ENCODE measurements around the gene TRIM5.

TRIM5 gene

GRCh38 chr11:5713695-5714094, 28.8 kb upstream of the TRIM5 start:
- no peak overlapping the region for H3K4me3 ChIP-seq (replicated peaks; ENCODE audit: low read depth, low read length)
- DNase-seq (ENCODE audit: extremely low read depth, insufficient read length): no peak
- no peak for TF ChIP-seq CTCF (IDR thresholded peaks at IDR 0.05; ENCODE audit: insufficient read depth, low read length, poor library complexity, severe bottlenecking)
- H3K36me3 ChIP-seq (ENCODE audit: control insufficient read depth, insufficient read depth, low read length): peaks cover 8% of the 10 kb centered on the region
- no peaks in the 10 kb centered on the region for H3K27me3 ChIP-seq (replicated peaks; ENCODE audit: control insufficient read depth, insufficient read depth, low read length)

- DNase-seq (ENCODE audit: extremely low read depth, insufficient read length): no peak
- Histone ChIP-seq H3K36me3 (ENCODE audit: control insufficient read depth, insufficient read depth, low read length) (peaks cover 10% of the 10 kb centered on the region), H3K27me3 (replicated peaks; ENCODE audit: control insufficient read depth, insufficient read depth, low read length) (no peaks in the 10 kb centered on the region), H3K4me3 (replicated peaks; ENCODE audit: low read depth, low read length) (no peak overlapping the region)
- peak; percentile 37 for TF ChIP-seq CTCF (IDR thresholded peaks at IDR 0.05; ENCODE audit: insufficient read depth, low read length, poor library complexity, severe bottlenecking)
These were observed 27.6 kb upstream of the TRIM5 start for GRCh38 chr11:5712507-5712906.

- H3K27me3 ChIP-seq (replicated peaks; ENCODE audit: control insufficient read depth, insufficient read depth, low read length): no peaks in the 10 kb centered on the region
- no peak for DNase-seq (ENCODE audit: extremely low read depth, insufficient read length)
- no peak overlapping the region for H3K4me3 ChIP-seq (replicated peaks; ENCODE audit: low read depth, low read length)
- H3K36me3 ChIP-seq (ENCODE audit: control insufficient read depth, insufficient read depth, low read length): peaks cover 19% of the 10 kb centered on the region
- TF ChIP-seq CTCF (IDR thresholded peaks at IDR 0.05; ENCODE audit: insufficient read depth, low read length, poor library complexity, severe bottlenecking): no peak
These were observed 20.8 kb upstream of the TRIM5 start for GRCh38 chr11:5705688-5706087.

GRCh38 chr11:5703741-5704536, 19.1 kb upstream of the TRIM5 start:
- peaks cover 15% of the 10 kb centered on the region for H3K36me3 ChIP-seq (ENCODE audit: control insufficient read depth, insufficient read depth, low read length)
- DNase-seq (ENCODE audit: extremely low read depth, insufficient read length): no peak
- no peak overlapping the region for H3K4me3 ChIP-seq (replicated peaks; ENCODE audit: low read depth, low read length)
- no peak for TF ChIP-seq CTCF (IDR thresholded peaks at IDR 0.05; ENCODE audit: insufficient read depth, low read length, poor library complexity, severe bottlenecking)
- no peaks in the 10 kb centered on the region for H3K27me3 ChIP-seq (replicated peaks; ENCODE audit: control insufficient read depth, insufficient read depth, low read length)

- DNase-seq (ENCODE audit: extremely low read depth, insufficient read length): no peak
- H3K4me3 ChIP-seq (replicated peaks; ENCODE audit: low read depth, low read length): no peak overlapping the region
- H3K27me3 ChIP-seq (replicated peaks; ENCODE audit: control insufficient read depth, insufficient read depth, low read length): no peaks in the 10 kb centered on the region
- no peak for TF ChIP-seq CTCF (IDR thresholded peaks at IDR 0.05; ENCODE audit: insufficient read depth, low read length, poor library complexity, severe bottlenecking)
- H3K36me3 ChIP-seq (ENCODE audit: control insufficient read depth, insufficient read depth, low read length): peaks cover 24% of the 10 kb centered on the region
These were observed 16.2 kb upstream of the TRIM5 start for GRCh38 chr11:5701055-5701577.

All from GM06990 (cell line).